Left ventricle myocardium inferior (tissue), 1 donor: Measurements from ENCODE around the gene RIPOR2. TPM values are rescaled to one million over a fixed set of nuclear protein-coding genes. Genes with fewer than 3 reads are reported as not detected.

Experiments used
- DNase-seq: peaks from one replicate; pipeline ENCODE4 v3.0.0-alpha.2; 2020
- H3K27ac ChIP-seq: fragments of 200-600 bp; replicated peaks from 2 replicates; pipeline ENCODE4 v1.8.0; 2021
- H3K27me3 ChIP-seq: fragments of 200-600 bp; 2 replicates; pipeline ENCODE4 v1.8.0; 2021; ENCODE audit warnings: low read depth
- H3K36me3 ChIP-seq: fragments of 200-600 bp; 2 replicates; pipeline ENCODE4 v1.8.0; 2021
- H3K4me1 ChIP-seq: fragments of 200-600 bp; 2 replicates; pipeline ENCODE4 v1.8.0; 2021
- H3K4me3 ChIP-seq: fragments of 200-600 bp; 2 replicates; pipeline ENCODE4 v1.8.0; 2021; ENCODE audit warnings: mild to moderate bottlenecking, moderate library complexity
- H3K9me3 ChIP-seq: fragments of 200-600 bp; replicated peaks from 2 replicates; pipeline ENCODE4 v1.8.0; 2021
- CTCF ChIP-seq: fragments of 200-600 bp; IDR thresholded peaks from 2 replicates; pipeline ENCODE4 v1.8.0; 2021; ENCODE audit warnings: antibody characterized with exemption, mild to moderate bottlenecking, borderline replicate concordance
- intact Hi-C: fragments of 100-400 bp; cut with micrococcal nuclease; formaldehyde crosslinking; loops from one replicate; pipeline ENCODE4 v1.11.0; 2022
- long read RNA-seq: library from polyadenylated mRNA; unstranded; transcript quantifications from one replicate; pipeline ENCODE4 v2.0.0, GENCODE V29; 2021
- total RNA-seq: library from RNA; stranded (reverse); fragmentation: NEBNext Ultra II Directional; extraction: Animal tissue kit (Norgen Biotek cat#: 25700); gene quantifications from one replicate; pipeline ENCODE4 v1.2.1, GENCODE V29; 2021
- donor health status: DM: no; HTN: yes; CAD: no; lungs with severe emphysema.

RIPOR2 gene
- 3.1 TPM for total RNA-seq
- long read RNA-seq, partial matches to known transcripts = 0 of 5 reads
- long read RNA-seq, other reads (novel, unspliced or antisense) = 3 of 5 reads

GRCh38 chr6:24935366-24936152 lies at the start of gene RIPOR2:
RIPOR2 (minus strand) TSS chr6:24935960; CDS start chr6:24935898, 62 bp downstream.
- no peaks in the 10 kb centered on the region for H3K27me3 ChIP-seq
- no peaks in the 10 kb centered on the region for H3K9me3 ChIP-seq
- H3K4me1 ChIP-seq = peaks cover 15% of the 10 kb centered on the region
- H3K27ac ChIP-seq = no peak within 1 kb of the TSS
- no peak for TF ChIP-seq CTCF
- DNase-seq = peak; percentile 33
- no peaks in the 10 kb centered on the region for H3K36me3 ChIP-seq
- no peak within 1 kb of the TSS for H3K4me3 ChIP-seq
- intact Hi-C loops = no loop called here

- no peaks in the 10 kb centered on the region for H3K36me3 ChIP-seq
- peaks cover 8% of the 10 kb centered on the region for H3K9me3 ChIP-seq
- H3K4me3 ChIP-seq = no peak overlapping the region
- no peaks in the 10 kb centered on the region for H3K27me3 ChIP-seq
- no peak for TF ChIP-seq CTCF
- no peak overlapping the region for H3K27ac ChIP-seq
- intact Hi-C loops = no loop called here
- no peak for DNase-seq
- H3K4me1 ChIP-seq = peaks cover 18% of the 10 kb centered on the region
Measured at GRCh38 chr6:24985323-24985722, 49.6 kb upstream of the RIPOR2 start.

GRCh38 chr6:24982231-24982630 lies 46.5 kb upstream of the RIPOR2 start:
- Histone ChIP-seq H3K27me3 (no peaks in the 10 kb centered on the region), H3K4me1 (peaks cover 18% of the 10 kb centered on the region), H3K27ac (no peak overlapping the region), H3K9me3 (peaks cover 1% of the 10 kb centered on the region), H3K4me3 (no peak overlapping the region), H3K36me3 (no peaks in the 10 kb centered on the region)
- no peak for DNase-seq
- intact Hi-C loops = no loop called here
- TF ChIP-seq CTCF = no peak

GRCh38 chr6:24981386-24981760 lies 45.6 kb upstream of the RIPOR2 start:
- DNase-seq = no peak
- Histone ChIP-seq H3K4me1 (peaks cover 18% of the 10 kb centered on the region), H3K9me3 (no peaks in the 10 kb centered on the region), H3K27ac (no peak overlapping the region), H3K4me3 (no peak overlapping the region), H3K27me3 (no peaks in the 10 kb centered on the region), H3K36me3 (no peaks in the 10 kb centered on the region)
- intact Hi-C loops = no loop called here
- TF ChIP-seq CTCF = no peak

- peaks cover 18% of the 10 kb centered on the region for H3K4me1 ChIP-seq
- no peaks in the 10 kb centered on the region for H3K27me3 ChIP-seq
- no peaks in the 10 kb centered on the region for H3K9me3 ChIP-seq
- TF ChIP-seq CTCF = no peak
- H3K27ac ChIP-seq = no peak overlapping the region
- intact Hi-C loops = no loop called here
- no peak for DNase-seq
- no peaks in the 10 kb centered on the region for H3K36me3 ChIP-seq
- no peak overlapping the region for H3K4me3 ChIP-seq
Measured at GRCh38 chr6:24980507-24981385, 45.0 kb upstream of the RIPOR2 start.
